ENCODE results near the gene KMT2D.

- TF ChIP-seq RFX5 (IDR thresholded peaks at IDR 0.05; ENCODE audit: low read length): no peak
- TF ChIP-seq CTCF (IDR thresholded peaks at IDR 0.05): no peak
- no peak for TF ChIP-seq POLR2AphosphoS5 (IDR thresholded peaks at IDR 0.05; ENCODE audit: low read depth, low read length)
- no peak for TF ChIP-seq EZH2phosphoT487 (IDR thresholded peaks at IDR 0.05; ENCODE audit: borderline replicate concordance, low read depth)
- TF ChIP-seq JUND (IDR thresholded peaks at IDR 0.05): no peak
- TF ChIP-seq CHD2 (IDR thresholded peaks at IDR 0.05; ENCODE audit: low read length, partially characterized antibody): no peak
- no peak for TF ChIP-seq MAX (IDR thresholded peaks at IDR 0.05; ENCODE audit: low read depth)
Observed at GRCh38 chr12:49027846-49028555, 32.6 kb downstream of the KMT2D start.

All from SK-N-SH (cell line).